ENCODE data around the gene CALD1.

The CALD1 gene

GRCh38 chr7:134859783-134860182, 80.3 kb downstream of the CALD1 start:
- no peak for DNase-seq (ENCODE audit: low spot score)

- DNase-seq (ENCODE audit: low spot score): no peak
These were observed 85.8 kb downstream of the CALD1 start for GRCh38 chr7:134865001-134865845.

- DNase-seq (ENCODE audit: low spot score): no peak
These were observed 87.2 kb downstream of the CALD1 start for GRCh38 chr7:134866617-134867016.

GRCh38 chr7:134870156-134870555, 90.7 kb downstream of the CALD1 start:
- no peak for DNase-seq (ENCODE audit: low spot score)

- no peak for DNase-seq (ENCODE audit: low spot score)
These were observed 91.3 kb downstream of the CALD1 start for GRCh38 chr7:134870781-134871180.

GRCh38 chr7:134873253-134873652, 93.8 kb downstream of the CALD1 start:
- DNase-seq (ENCODE audit: low spot score): no peak

- peak; percentile 8 for DNase-seq (ENCODE audit: low spot score)
These were observed 95.0 kb downstream of the CALD1 start for GRCh38 chr7:134874407-134874806.

GRCh38 chr7:134875867-134876266, 96.4 kb downstream of the CALD1 start:
- no peak for DNase-seq (ENCODE audit: low spot score)

- DNase-seq (ENCODE audit: low spot score): no peak
These were observed 99.4 kb downstream of the CALD1 start for GRCh38 chr7:134878746-134879357.

GRCh38 chr7:134879815-134880475, 100.5 kb downstream of the CALD1 start:
- DNase-seq (ENCODE audit: low spot score): no peak

GRCh38 chr7:134882481-134882880, 103.0 kb downstream of the CALD1 start:
- DNase-seq (ENCODE audit: low spot score): no peak

GRCh38 chr7:134885967-134886352, 106.5 kb downstream of the CALD1 start:
- no peak for DNase-seq (ENCODE audit: low spot score)

GRCh38 chr7:134886353-134887057, 107.1 kb downstream of the CALD1 start:
- DNase-seq (ENCODE audit: low spot score): no peak

- no peak for DNase-seq (ENCODE audit: low spot score)
These were observed 108.1 kb downstream of the CALD1 start for GRCh38 chr7:134887523-134887922.

- DNase-seq (ENCODE audit: low spot score): no peak
These were observed 108.8 kb downstream of the CALD1 start for GRCh38 chr7:134888141-134888740.

GRCh38 chr7:134890246-134891240, 111.1 kb downstream of the CALD1 start:
- DNase-seq (ENCODE audit: low spot score): peak; percentile 51

GRCh38 chr7:134891262-134891695, 111.8 kb downstream of the CALD1 start:
- DNase-seq (ENCODE audit: low spot score): peak; percentile 87

- no peak for DNase-seq (ENCODE audit: low spot score)
These were observed 112.6 kb downstream of the CALD1 start for GRCh38 chr7:134891696-134892678.

GRCh38 chr7:134892963-134893362, 113.5 kb downstream of the CALD1 start:
- DNase-seq (ENCODE audit: low spot score): no peak

Measured in SK-N-DZ (cell line).